Measurements from ENCODE around the gene BRIP1.

- TF ChIP-seq CTCF (IDR thresholded peaks at IDR 0.05) (no peak), POLR2A (IDR thresholded peaks at IDR 0.05) (no peak)
These were observed 27.7 kb downstream of the BRIP1 start for GRCh38 chr17:61835606-61836005.

All from testis (tissue), 2 donors.